Mucosa of descending colon (tissue), 3 donors: ENCODE measurements around the gene VPS13D. TPM values are rescaled to one million over a fixed set of nuclear protein-coding genes. Genes with fewer than 3 reads are reported as not detected.
A peak's percentile ranks its signal among the peaks of the same experiment; 100 is the strongest.

Experiments
- ATAC-seq: fragments of 200-7000 bp; cut with Tn5 transposase; one replicate; pipeline ENCODE4 v1.9.1; 2020; ENCODE audit warnings: mild to moderate bottlenecking, moderate library complexity
- DNase-seq, 3 donors: peaks; one replicate each; pipeline ENCODE4 v3.0.0-alpha.2; 2020
- H3K36me3 ChIP-seq: fragments of 200-600 bp; one replicate; pipeline ENCODE4 v1.8.0; 2021; ENCODE audit warnings: low read depth, mild to moderate bottlenecking
- H3K4me1 ChIP-seq: fragments of 200-600 bp; one replicate; pipeline ENCODE4 v1.8.0; 2021; ENCODE audit warnings: low read depth, mild to moderate bottlenecking
- H3K4me3 ChIP-seq: fragments of 200-600 bp; one replicate; pipeline ENCODE4 v1.8.0; 2021; ENCODE audit warnings: mild to moderate bottlenecking
- H3K9me3 ChIP-seq: fragments of 200-600 bp; one replicate; pipeline ENCODE4 v1.8.0; 2021; ENCODE audit warnings: mild to moderate bottlenecking
- CTCF ChIP-seq: fragments of 200-600 bp; IDR thresholded peaks from one replicate; pipeline ENCODE4 v1.8.0; 2022; ENCODE audit warnings: antibody characterized with exemption, mild to moderate bottlenecking
- intact Hi-C, 2 donors: fragments of 100-400 bp; cut with DNase I in 1 of 2; cut with micrococcal nuclease in 1 of 2; formaldehyde crosslinking; loops; one replicate each; pipeline versions ENCODE4 v1.11.0 to v1.11.1; 2022; cut with DNase I, micrococcal nuclease
- total RNA-seq, 3 donors: library from RNA; stranded (reverse); fragmentation: NEBNext Ultra II Directional in 2 of 3; extraction: Animal tissue kit (Norgen Biotek cat#: 25700) in 2 of 3; gene quantifications; one replicate each; pipeline versions ENCODE4 v1.2.1 to v1.2.4, GENCODE V29; 2021 to 2023
- donor health status: DM: no; HTN: no; CAD: no; lungs with moderate emphysema.
- donor health status: DM: no; HTN: no; CAD: no.
- donor health status: DM: no; HTN: yes; CAD: no.

VPS13D gene
- total RNA-seq, 3 donors from 2014 or later = 70.1 to 96.6 (median 96.6) TPM

- intact Hi-C loops = no loop called here
- DNase-seq = peak; percentile 62 to 74 (median 69)
- peaks cover 52% of the 10 kb centered on the region for H3K4me1 ChIP-seq
Measured at GRCh38 chr1:12480748-12481362, 251.0 kb downstream of the VPS13D start.

GRCh38 chr1:12481928-12482327 lies 252.1 kb downstream of the VPS13D start:
- H3K4me1 ChIP-seq = peaks cover 43% of the 10 kb centered on the region

More at GRCh38 chr1:12480748-12481362, 251.0 kb downstream of the VPS13D start:
- TF ChIP-seq CTCF = no peak
- Histone ChIP-seq H3K9me3 (no peaks in the 10 kb centered on the region), H3K4me3 (no peak overlapping the region), H3K36me3 (peaks cover 5% of the 10 kb centered on the region)
- peak; percentile 72 for ATAC-seq

GRCh38 chr1:12482988-12483387 lies 253.2 kb downstream of the VPS13D start:
- intact Hi-C loops = no loop called here
- Histone ChIP-seq H3K9me3 (no peaks in the 10 kb centered on the region), H3K36me3 (peaks cover 3% of the 10 kb centered on the region), H3K4me1 (peaks cover 32% of the 10 kb centered on the region), H3K4me3 (no peak overlapping the region)
- no peak for DNase-seq
- no peak for ATAC-seq
- TF ChIP-seq CTCF = no peak

More at GRCh38 chr1:12481928-12482327, 252.1 kb downstream of the VPS13D start:
- DNase-seq (no peak), ATAC-seq (no peak)
- intact Hi-C loops = no loop called here
- no peak for TF ChIP-seq CTCF
- Histone ChIP-seq H3K4me3 (no peak overlapping the region), H3K9me3 (no peaks in the 10 kb centered on the region), H3K36me3 (peaks cover 5% of the 10 kb centered on the region)

GRCh38 chr1:12485231-12486058 lies 255.6 kb downstream of the VPS13D start:
- Histone ChIP-seq H3K4me3 (no peak overlapping the region), H3K4me1 (peaks cover 10% of the 10 kb centered on the region), H3K9me3 (no peaks in the 10 kb centered on the region), H3K36me3 (no peaks in the 10 kb centered on the region)
- intact Hi-C loops = no loop called here
- DNase-seq (no peak), ATAC-seq (no peak)
- no peak for TF ChIP-seq CTCF

- intact Hi-C loops = no loop called here
- Histone ChIP-seq H3K4me1 (peaks cover 4% of the 10 kb centered on the region), H3K36me3 (no peaks in the 10 kb centered on the region), H3K4me3 (no peak overlapping the region), H3K9me3 (no peaks in the 10 kb centered on the region)
- no peak for DNase-seq
- ATAC-seq = no peak
- no peak for TF ChIP-seq CTCF
Measured at GRCh38 chr1:12486059-12486341, 256.2 kb downstream of the VPS13D start.
